HG02981 (cell line): ENCODE results near the gene DOCK4.
A peak's percentile ranks its signal among the peaks of the same experiment; 100 is the strongest.

Experiments
- ATAC-seq: cut with Tn5 transposase; IDR thresholded peaks from one replicate; pipeline ENCODE4 v1.9.1; 2021; ENCODE audit warnings: mild to moderate bottlenecking, moderate library complexity; ENCODE audit not compliant: unreplicated experiment

The DOCK4 gene

GRCh38 chr7:111788286-111789047 is 417.7 kb downstream of the DOCK4 start:
- ATAC-seq = no peak

GRCh38 chr7:111787741-111788140 is 418.5 kb downstream of the DOCK4 start:
- ATAC-seq = no peak

GRCh38 chr7:111787099-111787498 is 419.1 kb downstream of the DOCK4 start:
- no peak for ATAC-seq

- no peak for ATAC-seq
Measured at GRCh38 chr7:111785076-111785475, 421.1 kb downstream of the DOCK4 start.

GRCh38 chr7:111784296-111784695 is 421.9 kb downstream of the DOCK4 start:
- no peak for ATAC-seq

GRCh38 chr7:111783854-111784253 is 422.3 kb downstream of the DOCK4 start:
- no peak for ATAC-seq

- no peak for ATAC-seq
Measured at GRCh38 chr7:111780527-111780926, 425.7 kb downstream of the DOCK4 start.

- ATAC-seq = no peak
Measured at GRCh38 chr7:111775206-111775605, 431.0 kb downstream of the DOCK4 start.

- ATAC-seq = no peak
Measured at GRCh38 chr7:111772716-111773115, 433.5 kb downstream of the DOCK4 start.

GRCh38 chr7:111771638-111772037 is 434.6 kb downstream of the DOCK4 start:
- no peak for ATAC-seq

GRCh38 chr7:111770116-111770515 is 436.1 kb downstream of the DOCK4 start:
- ATAC-seq = no peak

GRCh38 chr7:111765751-111766643 is 440.2 kb downstream of the DOCK4 start:
- ATAC-seq = no peak

GRCh38 chr7:111763221-111763801 is 442.9 kb downstream of the DOCK4 start:
- ATAC-seq = no peak

- no peak for ATAC-seq
Measured at GRCh38 chr7:111762799-111763198, 443.4 kb downstream of the DOCK4 start.

GRCh38 chr7:111762211-111762610 is 444.0 kb downstream of the DOCK4 start:
- no peak for ATAC-seq

- no peak for ATAC-seq
Measured at GRCh38 chr7:111760043-111760442, 446.2 kb downstream of the DOCK4 start.

GRCh38 chr7:111758332-111758731 is 447.9 kb downstream of the DOCK4 start:
- no peak for ATAC-seq

- ATAC-seq = no peak
Measured at GRCh38 chr7:111756687-111757178, 449.5 kb downstream of the DOCK4 start.

GRCh38 chr7:111755383-111755782 is 450.8 kb downstream of the DOCK4 start:
- ATAC-seq = no peak

GRCh38 chr7:111753968-111754367 is 452.2 kb downstream of the DOCK4 start:
- ATAC-seq = no peak

GRCh38 chr7:111752022-111752582 is 454.1 kb downstream of the DOCK4 start:
- ATAC-seq = peak; percentile 92
